ENCODE measurements around the gene MRGPRF. TPM values are rescaled to one million over a fixed set of nuclear protein-coding genes. Genes with fewer than 3 reads are reported as not detected.

The MRGPRF gene
- total RNA-seq, 1 experiment from 2014 or later: not detected

DNA sequence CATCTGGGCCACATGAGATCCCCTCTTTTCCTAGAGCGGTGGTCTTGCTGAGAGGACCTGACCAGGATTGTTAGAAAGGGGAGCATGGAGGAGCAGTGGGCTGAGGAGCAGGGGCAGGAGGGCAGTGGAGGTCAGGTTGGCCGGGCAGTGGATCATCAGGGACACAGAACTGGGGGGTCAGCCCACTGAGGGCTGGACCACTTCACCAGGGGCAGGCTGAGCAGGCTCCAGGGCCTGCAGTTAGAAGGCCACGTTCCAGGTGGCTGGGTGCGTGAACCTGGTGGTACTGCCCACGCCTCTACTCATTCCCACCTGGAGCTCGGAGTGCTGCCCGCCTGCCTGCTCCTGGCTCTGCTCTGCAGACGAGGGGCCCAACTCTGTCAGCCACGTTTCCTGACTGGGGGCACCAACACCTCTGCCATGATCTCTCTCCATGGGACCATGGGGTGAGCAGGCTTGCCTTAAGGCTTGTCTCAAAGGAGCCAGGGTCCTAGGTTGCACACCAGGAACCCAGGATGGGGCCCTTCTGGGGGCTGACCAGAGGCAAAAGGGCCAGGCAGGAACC, 9.7 kb downstream of the MRGPRF start:
- Histone ChIP-seq H3K4me1 (ENCODE audit: insufficient read depth, low read length) (peaks cover 7% of the 10 kb centered on the region), H3K36me3 (ENCODE audit: low read depth, low read length) (no peaks in the 10 kb centered on the region), H4K20me1 (ENCODE audit: low read length) (no peaks in the 10 kb centered on the region), H3K4me3 (ENCODE audit: low read length) (no peak overlapping the region), H3K27me3 (ENCODE audit: low read length) (no peaks in the 10 kb centered on the region), H3K9me2 (replicated peaks; ENCODE audit: low read length) (no peaks in the 10 kb centered on the region), H3K79me2 (ENCODE audit: low read length) (no peaks in the 10 kb centered on the region), H3F3A (ENCODE audit: low read length, unreplicated experiment) (no peaks in the 10 kb centered on the region), H3K9me3 (ENCODE audit: low read length) (no peaks in the 10 kb centered on the region), H3K9ac (ENCODE audit: low read length) (no peak overlapping the region), H3K27ac (ENCODE audit: low read length) (no peak overlapping the region), H2AFZ (ENCODE audit: low read length) (no peak overlapping the region), H3K4me2 (ENCODE audit: low read length) (no peak overlapping the region)
- no peak for TF ChIP-seq EZH2phosphoT487 (IDR thresholded peaks at IDR 0.05; ENCODE audit: borderline replicate concordance, low read length)
- TF ChIP-seq EZH2 (IDR thresholded peaks at IDR 0.05; ENCODE audit: low read length, unreplicated experiment): no peak
- TF ChIP-seq, protein P1, sequence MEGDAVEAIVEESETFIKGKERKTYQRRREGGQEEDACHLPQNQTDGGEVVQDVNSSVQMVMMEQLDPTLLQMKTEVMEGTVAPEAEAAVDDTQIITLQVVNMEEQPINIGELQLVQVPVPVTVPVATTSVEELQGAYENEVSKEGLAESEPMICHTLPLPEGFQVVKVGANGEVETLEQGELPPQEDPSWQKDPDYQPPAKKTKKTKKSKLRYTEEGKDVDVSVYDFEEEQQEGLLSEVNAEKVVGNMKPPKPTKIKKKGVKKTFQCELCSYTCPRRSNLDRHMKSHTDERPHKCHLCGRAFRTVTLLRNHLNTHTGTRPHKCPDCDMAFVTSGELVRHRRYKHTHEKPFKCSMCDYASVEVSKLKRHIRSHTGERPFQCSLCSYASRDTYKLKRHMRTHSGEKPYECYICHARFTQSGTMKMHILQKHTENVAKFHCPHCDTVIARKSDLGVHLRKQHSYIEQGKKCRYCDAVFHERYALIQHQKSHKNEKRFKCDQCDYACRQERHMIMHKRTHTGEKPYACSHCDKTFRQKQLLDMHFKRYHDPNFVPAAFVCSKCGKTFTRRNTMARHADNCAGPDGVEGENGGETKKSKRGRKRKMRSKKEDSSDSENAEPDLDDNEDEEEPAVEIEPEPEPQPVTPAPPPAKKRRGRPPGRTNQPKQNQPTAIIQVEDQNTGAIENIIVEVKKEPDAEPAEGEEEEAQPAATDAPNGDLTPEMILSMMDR (conservative IDR thresholded peaks at IDR 0.05; ENCODE audit: low read depth, low read length): no peak
- no peak for DNase-seq
- BruUV-seq (replicated peaks): no TSS peak
- ChIA-PET POLR2A (ENCODE audit: unreplicated experiment) (no interaction called here), CTCF (no interaction called here)
- ATAC-seq: no peak
- intact Hi-C loops (cut with micrococcal nuclease): no loop called here

DNA sequence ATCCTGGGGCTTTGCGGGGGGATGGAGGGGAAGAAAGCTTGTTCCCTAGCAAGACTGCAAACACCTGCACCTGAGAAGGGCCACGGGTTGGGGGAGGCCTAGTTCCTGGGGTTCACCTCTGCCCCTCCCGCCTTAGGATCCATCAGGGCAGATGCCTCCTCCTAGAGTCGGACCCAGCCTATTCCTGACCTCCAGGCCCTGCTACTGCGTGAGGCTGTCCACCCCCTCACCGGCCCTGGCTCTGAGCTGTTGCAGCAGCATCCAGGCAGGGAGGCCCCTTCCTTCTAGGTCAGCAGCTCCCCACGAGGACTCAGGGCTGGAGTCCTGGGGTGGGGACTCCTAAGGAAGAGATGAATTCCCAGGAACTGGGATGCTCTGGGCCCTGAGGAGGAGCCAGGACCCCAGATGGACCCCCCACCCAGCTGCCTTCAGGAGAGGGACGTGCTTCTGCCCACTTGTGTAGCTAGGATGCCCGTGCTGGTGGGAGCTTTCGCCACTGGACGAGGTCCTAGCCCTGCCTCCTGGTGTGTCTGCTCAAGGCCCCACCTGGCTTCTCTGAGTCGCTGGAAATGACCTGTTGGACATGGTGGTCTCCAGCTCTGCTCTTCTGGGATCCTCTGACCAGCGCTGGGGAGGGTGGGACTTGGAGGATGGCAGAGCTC, 10.3 kb downstream of the MRGPRF start:
- Histone ChIP-seq H3K9ac (ENCODE audit: low read length) (no peak overlapping the region), H3K36me3 (ENCODE audit: low read depth, low read length) (no peaks in the 10 kb centered on the region), H3K4me2 (ENCODE audit: low read length) (no peak overlapping the region), H3K4me3 (ENCODE audit: low read length) (no peak overlapping the region), H3K27me3 (ENCODE audit: low read length) (no peaks in the 10 kb centered on the region), H3K79me2 (ENCODE audit: low read length) (no peaks in the 10 kb centered on the region), H2AFZ (ENCODE audit: low read length) (no peak overlapping the region), H3K4me1 (ENCODE audit: insufficient read depth, low read length) (no peaks in the 10 kb centered on the region), H4K20me1 (ENCODE audit: low read length) (no peaks in the 10 kb centered on the region), H3K27ac (ENCODE audit: low read length) (no peak overlapping the region), H3K9me2 (replicated peaks; ENCODE audit: low read length) (no peaks in the 10 kb centered on the region), H3K9me3 (ENCODE audit: low read length) (no peaks in the 10 kb centered on the region), H3F3A (ENCODE audit: low read length, unreplicated experiment) (no peaks in the 10 kb centered on the region)
- no peak for DNase-seq
- intact Hi-C loops (cut with micrococcal nuclease): no loop called here
- POLR2A ChIA-PET (ENCODE audit: unreplicated experiment): no interaction called here
- TF ChIP-seq EZH2phosphoT487 (IDR thresholded peaks at IDR 0.05; ENCODE audit: borderline replicate concordance, low read length) (no peak), EZH2 (IDR thresholded peaks at IDR 0.05; ENCODE audit: low read length, unreplicated experiment) (no peak)
- TF ChIP-seq, protein P1 (conservative IDR thresholded peaks at IDR 0.05; ENCODE audit: low read depth, low read length): no peak
- CTCF ChIA-PET: no interaction called here
- ATAC-seq: no peak
- BruUV-seq (replicated peaks): no TSS peak

DNA sequence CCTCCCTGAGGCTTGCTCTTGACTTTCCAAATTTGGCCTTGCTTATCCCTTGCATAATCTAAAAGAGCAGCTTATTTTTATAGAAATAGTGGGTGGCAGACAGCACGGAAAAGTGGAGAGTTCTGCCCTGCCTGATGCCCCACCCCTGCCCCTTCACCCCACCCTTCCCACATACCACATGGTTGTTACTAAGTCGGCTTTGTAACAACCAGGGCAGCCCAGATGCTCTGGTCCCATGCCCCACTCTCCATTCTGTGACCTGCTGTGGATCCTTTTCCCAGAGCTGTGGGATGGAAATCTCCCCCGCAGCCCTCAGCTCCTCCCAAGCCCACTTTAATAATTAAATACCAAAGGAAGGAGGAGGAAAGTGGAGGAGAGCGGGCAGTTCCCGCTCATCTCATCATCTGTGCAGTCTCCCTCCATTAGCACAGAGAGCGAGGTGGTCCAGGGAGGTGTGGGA, 10.9 kb downstream of the MRGPRF start:
- H3K27ac ChIP-seq (ENCODE audit: low read length): no peak overlapping the region
- CTCF ChIA-PET: no interaction called here
- H3K4me1 ChIP-seq (ENCODE audit: insufficient read depth, low read length): no peaks in the 10 kb centered on the region
- H2AFZ ChIP-seq (ENCODE audit: low read length): no peak overlapping the region
- H3K4me2 ChIP-seq (ENCODE audit: low read length): no peak overlapping the region
- TF ChIP-seq, protein P1 (conservative IDR thresholded peaks at IDR 0.05; ENCODE audit: low read depth, low read length): no peak
- no peak for TF ChIP-seq EZH2phosphoT487 (IDR thresholded peaks at IDR 0.05; ENCODE audit: borderline replicate concordance, low read length)
- no peak for TF ChIP-seq EZH2 (IDR thresholded peaks at IDR 0.05; ENCODE audit: low read length, unreplicated experiment)
- H3K27me3 ChIP-seq (ENCODE audit: low read length): no peaks in the 10 kb centered on the region
- H3K79me2 ChIP-seq (ENCODE audit: low read length): no peaks in the 10 kb centered on the region
- BruUV-seq (replicated peaks): no TSS peak
- no peaks in the 10 kb centered on the region for H4K20me1 ChIP-seq (ENCODE audit: low read length)
- H3F3A ChIP-seq (ENCODE audit: low read length, unreplicated experiment): no peaks in the 10 kb centered on the region
- H3K9me3 ChIP-seq (ENCODE audit: low read length): no peaks in the 10 kb centered on the region
- ATAC-seq (no peak), DNase-seq (no peak)
- H3K9ac ChIP-seq (ENCODE audit: low read length): no peak overlapping the region
- no peaks in the 10 kb centered on the region for H3K9me2 ChIP-seq (replicated peaks; ENCODE audit: low read length)
- POLR2A ChIA-PET (ENCODE audit: unreplicated experiment): no interaction called here
- intact Hi-C loops (cut with micrococcal nuclease): no loop called here
- no peak overlapping the region for H3K4me3 ChIP-seq (ENCODE audit: low read length)
- no peaks in the 10 kb centered on the region for H3K36me3 ChIP-seq (ENCODE audit: low read depth, low read length)
